ENCODE measurements around the gene MYO7B.

MYO7B gene

DNA sequence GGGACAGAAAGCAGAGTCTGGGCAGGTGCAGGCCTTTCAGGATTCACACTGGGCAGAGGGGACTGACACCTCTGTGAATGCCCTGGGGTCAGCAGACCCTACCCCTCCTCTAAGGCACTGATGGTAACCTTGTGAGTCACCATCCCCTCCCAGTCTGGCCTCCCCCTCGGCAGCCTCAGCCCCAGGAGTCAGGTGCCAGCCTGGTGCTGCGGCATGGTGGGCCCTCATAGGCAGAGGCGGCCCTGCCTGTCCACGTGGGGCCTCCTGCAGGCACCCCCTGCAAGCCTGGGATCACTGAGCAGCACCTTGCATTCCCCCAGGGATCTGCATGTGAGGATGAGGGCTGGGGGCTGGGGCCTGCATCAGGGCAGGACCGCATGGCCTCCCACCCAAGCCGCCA is 105.7 kb downstream of the MYO7B start:
- Histone ChIP-seq H3K4me1 (ENCODE audit: control insufficient read depth, insufficient read depth, low read length) (peaks cover 6% of the 10 kb centered on the region), H3K9ac (ENCODE audit: low read length) (no peak overlapping the region), H3K36me3 (ENCODE audit: control insufficient read depth, insufficient read depth, low read length) (peaks cover 7% of the 10 kb centered on the region), H3K4me3 (ENCODE audit: low read length) (no peak overlapping the region), H3K27me3 (ENCODE audit: control insufficient read depth, insufficient read depth, low read length) (no peaks in the 10 kb centered on the region), H3K27ac (ENCODE audit: low read depth, low read length) (peak overlapping the region; percentile 64)

DNA sequence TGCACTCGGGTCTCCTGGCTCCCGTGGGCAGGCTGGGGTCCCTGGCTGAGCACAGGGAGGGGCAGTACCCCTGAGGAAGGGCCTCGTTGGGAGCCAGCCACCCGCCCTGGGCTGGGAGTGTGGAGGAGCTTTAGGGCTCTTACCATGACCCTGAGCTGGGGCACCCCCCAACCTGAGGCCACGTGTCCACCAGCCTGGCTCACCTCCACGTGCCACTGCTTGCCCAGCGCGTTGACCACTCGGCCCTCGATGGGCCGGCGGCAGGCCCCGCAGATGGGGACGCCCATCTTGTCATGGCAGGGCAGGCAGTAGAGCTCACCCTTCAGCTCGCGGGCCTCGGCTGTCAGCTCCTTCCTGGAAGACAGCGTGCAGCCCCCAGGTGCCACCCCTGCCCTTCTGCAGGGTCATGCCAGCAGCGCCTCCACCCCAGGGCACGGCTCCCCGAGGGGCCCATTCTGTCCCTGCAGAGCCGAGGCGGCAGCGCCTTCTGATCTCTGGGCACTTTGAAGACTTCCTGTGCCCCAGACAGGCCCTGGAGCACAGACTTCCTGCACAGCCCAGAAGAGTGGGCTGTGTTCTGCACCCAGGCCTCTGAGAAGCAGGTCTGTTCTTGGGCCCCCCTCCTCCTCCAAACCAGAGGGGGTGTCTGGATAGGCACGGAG is 106.5 kb downstream of the MYO7B start:
- Histone ChIP-seq H3K36me3 (ENCODE audit: control insufficient read depth, insufficient read depth, low read length) (peaks cover 7% of the 10 kb centered on the region), H3K4me3 (ENCODE audit: low read length) (no peak overlapping the region), H3K27ac (ENCODE audit: low read depth, low read length) (peak overlapping the region; percentile 42), H3K4me1 (ENCODE audit: control insufficient read depth, insufficient read depth, low read length) (peaks cover 14% of the 10 kb centered on the region), H3K9ac (ENCODE audit: low read length) (no peak overlapping the region), H3K27me3 (ENCODE audit: control insufficient read depth, insufficient read depth, low read length) (no peaks in the 10 kb centered on the region)

DNA sequence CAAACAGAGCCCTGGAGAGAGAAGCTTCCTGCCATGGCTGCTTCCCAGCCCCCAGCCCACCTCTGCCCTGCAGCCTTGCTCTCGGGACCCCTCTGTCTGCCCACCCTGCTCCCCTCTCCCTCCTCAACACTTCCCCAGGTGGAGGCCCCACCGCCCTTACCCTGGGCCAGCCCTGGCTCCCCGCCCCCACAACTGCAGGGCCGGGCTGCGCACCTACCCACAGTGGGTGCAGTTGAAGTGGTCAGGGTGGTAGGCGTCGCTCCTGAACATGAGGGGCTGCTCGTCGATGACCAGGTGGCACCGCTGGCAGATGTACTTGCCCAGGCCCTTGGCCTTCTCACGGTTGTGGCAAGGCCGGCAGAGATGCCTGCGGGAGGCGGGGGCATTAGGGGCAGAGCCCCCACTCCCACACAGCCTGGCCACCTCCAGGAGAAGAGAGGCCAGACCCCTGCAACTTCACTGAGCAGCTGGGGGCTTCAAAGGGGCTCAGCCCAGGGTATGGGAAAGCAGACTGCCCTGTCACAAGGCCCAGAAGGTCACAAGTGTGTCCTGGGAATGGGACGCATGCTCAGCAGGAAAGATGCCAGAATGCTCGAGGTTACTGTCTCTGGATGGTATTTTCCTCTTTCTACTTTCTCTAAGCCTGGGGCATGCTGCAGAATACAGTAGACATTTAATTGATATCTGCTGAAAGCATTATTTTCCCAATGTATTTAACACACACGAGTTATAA is 107.4 kb downstream of the MYO7B start:
- H3K27ac ChIP-seq (ENCODE audit: low read depth, low read length) = peak overlapping the region; percentile 74
- H3K4me3 ChIP-seq (ENCODE audit: low read length) = no peak overlapping the region
- peaks cover 7% of the 10 kb centered on the region for H3K36me3 ChIP-seq (ENCODE audit: control insufficient read depth, insufficient read depth, low read length)
- H3K9ac ChIP-seq (ENCODE audit: low read length) = no peak overlapping the region
- peaks cover 17% of the 10 kb centered on the region for H3K4me1 ChIP-seq (ENCODE audit: control insufficient read depth, insufficient read depth, low read length)
- no peaks in the 10 kb centered on the region for H3K27me3 ChIP-seq (ENCODE audit: control insufficient read depth, insufficient read depth, low read length)

DNA sequence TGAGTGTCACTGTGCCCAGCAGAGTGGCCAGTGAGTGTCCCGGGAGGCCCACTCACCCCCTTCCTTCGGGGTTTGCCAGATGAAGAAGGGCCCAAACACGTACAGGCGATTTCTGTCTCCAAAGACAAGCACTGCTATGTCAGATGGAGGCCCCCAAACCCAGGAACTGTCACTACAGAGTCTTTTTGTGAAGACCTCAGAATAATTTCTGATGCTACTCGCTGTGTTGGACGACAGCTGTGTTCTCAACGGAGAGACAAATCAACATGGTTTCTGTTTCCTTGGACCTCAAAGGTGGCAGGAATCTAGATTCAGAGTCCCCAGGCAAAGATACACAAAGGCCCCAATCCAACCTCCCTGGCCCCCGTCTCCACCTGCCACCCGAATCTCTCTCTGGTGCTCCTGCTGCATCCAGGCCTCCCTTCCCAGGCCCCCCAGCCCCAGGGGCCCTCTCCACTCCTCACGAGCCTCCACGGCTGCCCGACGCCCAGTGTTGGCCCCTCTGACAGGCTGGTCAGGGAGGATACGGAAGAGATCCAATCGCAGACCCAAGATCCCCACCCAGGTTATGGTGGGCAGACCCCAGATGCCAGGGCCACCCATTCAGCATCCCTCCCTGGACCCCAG is 108.1 kb downstream of the MYO7B start:
- no peak overlapping the region for H3K9ac ChIP-seq (ENCODE audit: low read length)

GRCh38 chr2:127644066-127645025 is 108.9 kb downstream of the MYO7B start:
- Histone ChIP-seq H3K27me3 (ENCODE audit: control insufficient read depth, insufficient read depth, low read length) (no peaks in the 10 kb centered on the region), H3K4me3 (ENCODE audit: low read length) (no peak overlapping the region), H3K36me3 (ENCODE audit: control insufficient read depth, insufficient read depth, low read length) (peaks cover 7% of the 10 kb centered on the region), H3K27ac (ENCODE audit: low read depth, low read length) (peak overlapping the region; percentile 84), H3K9ac (ENCODE audit: low read length) (no peak overlapping the region), H3K4me1 (ENCODE audit: control insufficient read depth, insufficient read depth, low read length) (peaks cover 25% of the 10 kb centered on the region)

More for the DNA sequence above, 108.1 kb downstream of the MYO7B start:
- Histone ChIP-seq H3K4me3 (ENCODE audit: low read length) (no peak overlapping the region), H3K4me1 (ENCODE audit: control insufficient read depth, insufficient read depth, low read length) (peaks cover 21% of the 10 kb centered on the region), H3K36me3 (ENCODE audit: control insufficient read depth, insufficient read depth, low read length) (peaks cover 7% of the 10 kb centered on the region), H3K27ac (ENCODE audit: low read depth, low read length) (peak overlapping the region; percentile 74), H3K27me3 (ENCODE audit: control insufficient read depth, insufficient read depth, low read length) (no peaks in the 10 kb centered on the region)

- Histone ChIP-seq H3K9ac (ENCODE audit: low read length) (no peak overlapping the region), H3K27ac (ENCODE audit: low read depth, low read length) (peak overlapping the region; percentile 84), H3K36me3 (ENCODE audit: control insufficient read depth, insufficient read depth, low read length) (peaks cover 6% of the 10 kb centered on the region), H3K4me3 (ENCODE audit: low read length) (no peak overlapping the region), H3K27me3 (ENCODE audit: control insufficient read depth, insufficient read depth, low read length) (no peaks in the 10 kb centered on the region), H3K4me1 (ENCODE audit: control insufficient read depth, insufficient read depth, low read length) (peaks cover 32% of the 10 kb centered on the region)
Observed at GRCh38 chr2:127645026-127645394, 109.5 kb downstream of the MYO7B start.

DNA sequence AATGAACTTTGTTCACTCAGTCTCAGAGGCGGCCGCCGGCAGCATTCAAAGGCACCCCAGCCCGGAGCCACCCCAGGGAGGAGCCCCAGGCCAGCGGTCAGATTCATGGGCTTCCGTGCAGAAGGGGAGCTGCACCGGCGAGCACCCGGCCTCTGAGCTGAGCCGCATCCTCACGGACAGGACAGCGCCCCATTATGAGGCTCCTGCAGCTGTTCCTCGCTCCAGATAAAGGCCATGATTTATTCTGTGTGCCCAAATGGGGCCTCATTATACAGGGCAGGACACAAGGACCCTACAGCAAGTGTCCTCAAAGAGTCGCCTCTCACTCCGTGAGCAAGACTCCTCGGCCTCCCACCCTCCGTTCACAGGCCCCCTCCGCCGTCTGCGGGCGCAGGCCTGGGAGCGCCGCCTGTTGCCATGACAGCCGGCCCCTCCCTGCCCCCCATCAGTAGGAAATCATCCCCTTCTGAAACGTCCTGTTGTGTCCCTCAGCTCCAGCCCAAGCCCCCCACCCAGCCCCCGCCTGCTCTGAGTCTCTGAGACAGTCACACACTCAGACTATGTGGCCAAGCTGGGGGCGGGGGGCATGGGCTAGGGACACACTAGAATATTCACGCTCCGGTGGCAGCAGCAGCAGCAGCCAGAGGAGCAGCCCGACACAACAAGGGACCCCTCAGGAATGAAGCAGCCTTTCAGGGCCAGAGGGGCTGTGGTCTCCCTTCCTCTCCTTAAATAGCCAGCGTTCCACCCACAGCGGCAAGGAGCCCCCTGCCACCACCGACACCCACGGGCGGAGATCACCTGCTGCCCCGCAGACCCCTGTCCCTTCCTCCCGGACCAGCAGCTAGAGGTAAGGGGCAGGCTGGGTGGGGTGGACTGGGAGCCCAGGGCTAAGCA is 110.2 kb downstream of the MYO7B start, which contains the start of gene GPR17:
Gene GPR17 (plus strand): TSS at position 759 of the 897 bp plus-strand sequence. CDS start 4,583 bp downstream, outside the sequence.
- peaks cover 37% of the 10 kb centered on the region for H3K4me1 ChIP-seq (ENCODE audit: control insufficient read depth, insufficient read depth, low read length)
- H3K4me3 ChIP-seq (ENCODE audit: low read length) = no peak within 1 kb of the TSS
- H3K36me3 ChIP-seq (ENCODE audit: control insufficient read depth, insufficient read depth, low read length) = peaks cover 3% of the 10 kb centered on the region
- no peak within 1 kb of the TSS for H3K9ac ChIP-seq (ENCODE audit: low read length)
- H3K27ac ChIP-seq (ENCODE audit: low read depth, low read length) = peak within 1 kb of the TSS; percentile 84
- H3K27me3 ChIP-seq (ENCODE audit: control insufficient read depth, insufficient read depth, low read length) = no peaks in the 10 kb centered on the region

- no peak overlapping the region for H3K9ac ChIP-seq (ENCODE audit: low read length)
- H3K27ac ChIP-seq (ENCODE audit: low read depth, low read length) = peak overlapping the region; percentile 84
- peaks cover 7% of the 10 kb centered on the region for H3K36me3 ChIP-seq (ENCODE audit: control insufficient read depth, insufficient read depth, low read length)
- H3K27me3 ChIP-seq (ENCODE audit: control insufficient read depth, insufficient read depth, low read length) = no peaks in the 10 kb centered on the region
- no peak overlapping the region for H3K4me3 ChIP-seq (ENCODE audit: low read length)
- peaks cover 48% of the 10 kb centered on the region for H3K4me1 ChIP-seq (ENCODE audit: control insufficient read depth, insufficient read depth, low read length)
Observed at GRCh38 chr2:127646487-127647241, 111.2 kb downstream of the MYO7B start.

DNA sequence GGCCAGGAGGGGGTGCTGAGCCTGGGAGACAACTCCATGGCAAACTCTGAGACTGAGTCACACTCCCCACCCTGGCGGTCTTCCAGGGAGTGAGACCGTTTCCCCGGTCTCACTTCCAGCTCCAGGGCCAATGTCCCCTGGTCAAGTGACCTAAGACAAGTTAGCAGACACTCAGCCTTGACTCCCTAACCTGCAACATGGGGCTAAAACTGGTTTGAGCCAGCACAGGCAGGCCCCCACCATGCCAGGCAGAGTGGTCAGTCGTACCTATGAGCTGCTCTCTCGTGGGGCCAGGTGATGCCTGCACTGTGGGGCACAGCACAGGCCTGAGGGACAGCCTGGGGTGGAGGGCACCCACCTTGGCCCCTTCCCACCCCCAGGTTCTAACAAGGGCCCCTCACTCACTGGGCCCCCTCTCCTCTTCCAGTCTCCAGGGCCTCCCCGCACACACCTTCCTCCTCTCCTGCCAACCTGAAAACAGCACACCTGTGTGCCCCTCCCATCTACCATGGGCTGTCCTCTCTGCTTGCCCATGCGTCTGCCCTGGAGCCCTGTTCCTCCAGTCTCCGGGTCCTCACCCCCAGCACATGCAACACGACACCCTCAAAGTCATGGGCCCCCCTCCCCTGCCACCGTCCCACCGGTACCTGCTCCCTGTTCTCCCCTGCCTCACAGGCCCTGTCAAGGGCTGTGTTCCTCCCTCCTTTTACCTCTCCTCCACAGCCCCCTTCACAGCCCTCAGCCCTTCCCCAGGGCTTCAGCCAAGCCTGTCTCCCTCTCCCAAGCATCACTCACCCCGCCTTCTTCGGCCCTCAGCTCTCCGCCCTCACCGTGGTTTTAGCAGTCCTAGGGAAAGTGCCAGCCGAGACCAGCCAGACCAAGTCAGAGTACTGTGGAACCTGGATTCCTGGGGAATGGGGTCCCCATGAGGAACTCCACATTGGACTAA is 112.0 kb downstream of the MYO7B start:
- no peaks in the 10 kb centered on the region for H3K27me3 ChIP-seq (ENCODE audit: control insufficient read depth, insufficient read depth, low read length)
- H3K4me1 ChIP-seq (ENCODE audit: control insufficient read depth, insufficient read depth, low read length) = peaks cover 55% of the 10 kb centered on the region
- no peak overlapping the region for H3K9ac ChIP-seq (ENCODE audit: low read length)
- peaks cover 6% of the 10 kb centered on the region for H3K36me3 ChIP-seq (ENCODE audit: control insufficient read depth, insufficient read depth, low read length)
- peak overlapping the region; percentile 84 for H3K27ac ChIP-seq (ENCODE audit: low read depth, low read length)
- no peak overlapping the region for H3K4me3 ChIP-seq (ENCODE audit: low read length)

GRCh38 chr2:127648321-127648720 is 112.8 kb downstream of the MYO7B start:
- H3K4me1 ChIP-seq (ENCODE audit: control insufficient read depth, insufficient read depth, low read length) = peaks cover 63% of the 10 kb centered on the region
- peak overlapping the region; percentile 84 for H3K27ac ChIP-seq (ENCODE audit: low read depth, low read length)

More at GRCh38 chr2:127648321-127648720, 112.8 kb downstream of the MYO7B start:
- H3K4me3 ChIP-seq (ENCODE audit: low read length) = no peak overlapping the region
- H3K36me3 ChIP-seq (ENCODE audit: control insufficient read depth, insufficient read depth, low read length) = peaks cover 4% of the 10 kb centered on the region
- H3K27me3 ChIP-seq (ENCODE audit: control insufficient read depth, insufficient read depth, low read length) = no peaks in the 10 kb centered on the region
- no peak overlapping the region for H3K9ac ChIP-seq (ENCODE audit: low read length)
